Esophagus muscularis mucosa (tissue), 4 donors: ENCODE measurements around the gene ISOC1. TPM values are rescaled to one million over a fixed set of nuclear protein-coding genes. Genes with fewer than 3 reads are reported as not detected.

Experiments
- DNase-seq: peaks from one replicate; pipeline ENCODE4 v3.0.0-alpha.2; 2017; ENCODE audit errors: extremely low spot score
- H3K27ac ChIP-seq, 4 donors: fragments of 200-600 bp; sonication (generic); replicated peaks in 1 of 4; 1 replicate in 3 of 4; 2 replicates in 1 of 4; pipeline ENCODE4 v1.5.1; 2016 to 2019; ENCODE audit warnings: mild to moderate bottlenecking in 1 of 4
- H3K27me3 ChIP-seq, 4 donors: fragments of 200-600 bp; sonication (generic); one replicate each; pipeline versions ENCODE4 v1.5.1 to v1.6.0; 2016 to 2019
- H3K36me3 ChIP-seq, 4 donors: fragments of 200-600 bp; sonication (generic); one replicate each; pipeline ENCODE4 v1.5.1; 2016 to 2019
- H3K4me1 ChIP-seq, 4 donors: fragments of 200-600 bp; sonication (generic); one replicate each; pipeline ENCODE4 v1.5.1; 2016 to 2019
- H3K4me3 ChIP-seq, 4 donors: fragments of 200-600 bp; sonication (generic); 1 replicate in 2 of 4; 2 replicates in 2 of 4; pipeline ENCODE4 v1.5.1; 2016 to 2019; ENCODE audit warnings: mild to moderate bottlenecking in 4 of 4, moderate library complexity in 1 of 4
- H3K9me3 ChIP-seq, 4 donors: fragments of 200-600 bp; sonication (generic); 1 replicate in 3 of 4; 2 replicates in 1 of 4; pipeline ENCODE4 v1.5.1; 2016 to 2019
- EP300 ChIP-seq: sonication (generic); formaldehyde crosslinking; IDR thresholded peaks from one replicate; pipeline ENCODE4 v1.6.1; 2017; ENCODE audit warnings: antibody characterized with exemption
- POLR2A ChIP-seq: fragments of 450-650 bp; IDR thresholded peaks from one replicate; pipeline ENCODE4 v1.6.1; 2017; ENCODE audit warnings: antibody characterized with exemption, moderate library complexity, mild to moderate bottlenecking, low read depth
- POLR2AphosphoS5 ChIP-seq, 2 donors: sonication (generic); formaldehyde crosslinking; IDR thresholded peaks; one replicate each; pipeline ENCODE4 v1.6.1; 2017; ENCODE audit warnings: antibody characterized with exemption in 2 of 2
- WGBS: methylation state at CpG from one replicate; pipeline ENCODE4 v1.1.5; 2018; 5-methylcytosine and 5-hydroxymethylcytosine counted together
- intact Hi-C: fragments of 100-400 bp; cut with DNase I; formaldehyde crosslinking; loops from one replicate; pipeline ENCODE4 v1.15.1; 2023
- total RNA-seq, 4 donors: library from RNA; depleted of rRNA; stranded (reverse); fragments of >200 nt; gene quantifications; one replicate each; pipeline versions ENCODE4 v1.1.0 to v1.2.1, GENCODE V29; 2016
- TF ChIP-seq, protein P1 (sequence below), 3 experiments: fragments of 200-600 bp in 2 of 3; fragments of 450-650 bp in 1 of 3; sonication (generic) in 2 of 3; IDR thresholded peaks; one replicate each; pipeline ENCODE4 v1.5.1; 2017 to 2019; ENCODE audit warnings: antibody characterized with exemption in 3 of 3, mild to moderate bottlenecking in 2 of 3, moderate library complexity in 1 of 3

Gene ISOC1
- total RNA-seq, 4 donors from 2014 or later, result 53.5 to 136 (median 89.5) TPM

DNA sequence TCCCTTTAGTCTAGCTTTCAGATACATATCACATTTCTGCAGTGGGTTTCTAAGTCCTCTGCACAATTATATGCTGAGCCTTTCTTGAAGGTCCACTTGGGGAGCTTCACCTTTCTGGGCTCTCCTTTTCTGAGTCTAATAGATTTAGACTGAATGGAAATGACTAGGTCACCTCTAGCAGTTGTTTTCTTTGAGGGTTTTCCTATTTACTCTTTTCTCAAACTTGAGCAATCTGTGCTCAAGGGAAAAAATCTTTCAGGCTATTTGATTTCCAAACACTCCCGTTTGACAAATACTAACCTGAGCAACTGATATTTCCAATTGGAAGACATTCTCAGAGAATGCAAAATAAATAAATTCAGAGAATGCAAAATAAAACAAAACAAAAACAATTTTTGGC is 39.0 kb downstream of the ISOC1 start:
- no peak overlapping the region for H3K4me3 ChIP-seq
- no peak for TF ChIP-seq POLR2AphosphoS5 (IDR thresholded peaks at IDR 0.05)
- H3K27me3 ChIP-seq, result no peaks in the 10 kb centered on the region
- intact Hi-C loops, result no loop called here
- no peak for DNase-seq
- H3K9me3 ChIP-seq, result no peaks in the 10 kb centered on the region
- H3K4me1 ChIP-seq, result no peaks in the 10 kb centered on the region
- H3K36me3 ChIP-seq, result no peaks in the 10 kb centered on the region
- 94% methylated on average over 1 of the region's 1 CpG for WGBS
- H3K27ac ChIP-seq, result no peak overlapping the region

GRCh38 chr5:129135633-129136032 is 41.1 kb downstream of the ISOC1 start:
- TF ChIP-seq, protein P1, sequence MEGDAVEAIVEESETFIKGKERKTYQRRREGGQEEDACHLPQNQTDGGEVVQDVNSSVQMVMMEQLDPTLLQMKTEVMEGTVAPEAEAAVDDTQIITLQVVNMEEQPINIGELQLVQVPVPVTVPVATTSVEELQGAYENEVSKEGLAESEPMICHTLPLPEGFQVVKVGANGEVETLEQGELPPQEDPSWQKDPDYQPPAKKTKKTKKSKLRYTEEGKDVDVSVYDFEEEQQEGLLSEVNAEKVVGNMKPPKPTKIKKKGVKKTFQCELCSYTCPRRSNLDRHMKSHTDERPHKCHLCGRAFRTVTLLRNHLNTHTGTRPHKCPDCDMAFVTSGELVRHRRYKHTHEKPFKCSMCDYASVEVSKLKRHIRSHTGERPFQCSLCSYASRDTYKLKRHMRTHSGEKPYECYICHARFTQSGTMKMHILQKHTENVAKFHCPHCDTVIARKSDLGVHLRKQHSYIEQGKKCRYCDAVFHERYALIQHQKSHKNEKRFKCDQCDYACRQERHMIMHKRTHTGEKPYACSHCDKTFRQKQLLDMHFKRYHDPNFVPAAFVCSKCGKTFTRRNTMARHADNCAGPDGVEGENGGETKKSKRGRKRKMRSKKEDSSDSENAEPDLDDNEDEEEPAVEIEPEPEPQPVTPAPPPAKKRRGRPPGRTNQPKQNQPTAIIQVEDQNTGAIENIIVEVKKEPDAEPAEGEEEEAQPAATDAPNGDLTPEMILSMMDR (IDR thresholded peaks at IDR 0.05), result no peak
- no peak for TF ChIP-seq POLR2A
- TF ChIP-seq EP300, result no peak
- TF ChIP-seq POLR2AphosphoS5 (IDR thresholded peaks at IDR 0.05), result no peak
- H3K27ac ChIP-seq, result no peak overlapping the region
- H3K4me3 ChIP-seq, result no peak overlapping the region
- no peak for DNase-seq
- H3K4me1 ChIP-seq, result no peaks in the 10 kb centered on the region
- no peaks in the 10 kb centered on the region for H3K27me3 ChIP-seq
- intact Hi-C loops, result no loop called here
- H3K36me3 ChIP-seq, result no peaks in the 10 kb centered on the region
- H3K9me3 ChIP-seq, result no peaks in the 10 kb centered on the region

GRCh38 chr5:129137637-129138036 is 43.1 kb downstream of the ISOC1 start:
- H3K27ac ChIP-seq, result no peak overlapping the region
- no peaks in the 10 kb centered on the region for H3K27me3 ChIP-seq
- TF ChIP-seq POLR2AphosphoS5 (IDR thresholded peaks at IDR 0.05) (no peak), POLR2A (no peak), EP300 (no peak)
- TF ChIP-seq, protein P1 (IDR thresholded peaks at IDR 0.05), result no peak
- H3K4me3 ChIP-seq, result no peak overlapping the region
- no peaks in the 10 kb centered on the region for H3K9me3 ChIP-seq
- H3K36me3 ChIP-seq, result no peaks in the 10 kb centered on the region
- H3K4me1 ChIP-seq, result peaks cover 0 to 15% (median 6%) of the 10 kb centered on the region in 4 donors
- intact Hi-C loops, result no loop called here
- no peak for DNase-seq

- Histone ChIP-seq H3K27ac (no peak overlapping the region), H3K4me1 (peaks cover 0 to 16% (median 6%) of the 10 kb centered on the region in 4 donors), H3K36me3 (no peaks in the 10 kb centered on the region), H3K27me3 (no peaks in the 10 kb centered on the region), H3K9me3 (no peaks in the 10 kb centered on the region), H3K4me3 (no peak overlapping the region)
- DNase-seq, result no peak
- TF ChIP-seq EP300, result no peak
- TF ChIP-seq POLR2A, result no peak
- no peak for TF ChIP-seq POLR2AphosphoS5 (IDR thresholded peaks at IDR 0.05)
- TF ChIP-seq, protein P1 (IDR thresholded peaks at IDR 0.05), result no peak
- intact Hi-C loops, result no loop called here
- WGBS, result 73% methylated on average over 4 of the region's 4 CpGs
Observed at GRCh38 chr5:129141078-129141477, 46.5 kb downstream of the ISOC1 start.

DNA sequence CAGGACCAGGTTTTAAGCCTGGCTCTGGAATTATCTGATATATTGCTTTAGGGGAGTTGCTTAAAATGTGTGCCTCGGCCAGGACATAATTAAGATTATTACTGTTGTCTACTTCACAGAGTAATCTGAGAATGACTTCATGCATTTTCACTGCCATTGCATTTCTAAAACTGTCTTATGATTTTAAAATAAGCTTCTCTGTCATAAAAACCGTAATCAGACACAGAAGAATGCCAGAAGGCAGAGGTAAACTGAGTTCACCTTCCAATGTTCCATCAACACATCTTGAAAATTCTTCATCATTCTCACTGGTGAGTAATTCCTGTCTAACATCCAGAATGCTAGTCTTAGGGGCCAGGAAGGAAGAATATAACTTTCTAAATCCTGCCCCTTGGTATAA is 47.1 kb downstream of the ISOC1 start:
- intact Hi-C loops, result no loop called here
- H3K27ac ChIP-seq, result no peak overlapping the region
- TF ChIP-seq POLR2AphosphoS5 (IDR thresholded peaks at IDR 0.05) (no peak), POLR2A (no peak), EP300 (no peak)
- TF ChIP-seq, protein P1 (IDR thresholded peaks at IDR 0.05), result no peak
- H3K27me3 ChIP-seq, result no peaks in the 10 kb centered on the region
- peaks cover 0 to 16% (median 6%) of the 10 kb centered on the region in 4 donors for H3K4me1 ChIP-seq
- DNase-seq, result no peak
- 31% methylated on average over 2 of the region's 2 CpGs for WGBS
- no peaks in the 10 kb centered on the region for H3K9me3 ChIP-seq
- H3K4me3 ChIP-seq, result no peak overlapping the region
- H3K36me3 ChIP-seq, result no peaks in the 10 kb centered on the region
